HTR-8/SVneo (cell line): ENCODE measurements around the gene SFSWAP.
"Not testable (repeated sequence)": the region's sequence is repeated elsewhere in the genome, so short reads cannot be mapped to it uniquely, and the experiment has no call there.

Source experiments
- DNase-seq: peaks from one replicate; pipeline ENCODE4 v3.0.0; 2011; ENCODE audit warnings: low spot score, mixed read lengths; ENCODE audit not compliant: insufficient read length
- FAIRE-seq: peaks from 2 replicates; lab custom pipeline; 2011; peaks lifted over from hg19 to GRCh38; lab: Jason Lieb, UNC

The SFSWAP gene

DNA sequence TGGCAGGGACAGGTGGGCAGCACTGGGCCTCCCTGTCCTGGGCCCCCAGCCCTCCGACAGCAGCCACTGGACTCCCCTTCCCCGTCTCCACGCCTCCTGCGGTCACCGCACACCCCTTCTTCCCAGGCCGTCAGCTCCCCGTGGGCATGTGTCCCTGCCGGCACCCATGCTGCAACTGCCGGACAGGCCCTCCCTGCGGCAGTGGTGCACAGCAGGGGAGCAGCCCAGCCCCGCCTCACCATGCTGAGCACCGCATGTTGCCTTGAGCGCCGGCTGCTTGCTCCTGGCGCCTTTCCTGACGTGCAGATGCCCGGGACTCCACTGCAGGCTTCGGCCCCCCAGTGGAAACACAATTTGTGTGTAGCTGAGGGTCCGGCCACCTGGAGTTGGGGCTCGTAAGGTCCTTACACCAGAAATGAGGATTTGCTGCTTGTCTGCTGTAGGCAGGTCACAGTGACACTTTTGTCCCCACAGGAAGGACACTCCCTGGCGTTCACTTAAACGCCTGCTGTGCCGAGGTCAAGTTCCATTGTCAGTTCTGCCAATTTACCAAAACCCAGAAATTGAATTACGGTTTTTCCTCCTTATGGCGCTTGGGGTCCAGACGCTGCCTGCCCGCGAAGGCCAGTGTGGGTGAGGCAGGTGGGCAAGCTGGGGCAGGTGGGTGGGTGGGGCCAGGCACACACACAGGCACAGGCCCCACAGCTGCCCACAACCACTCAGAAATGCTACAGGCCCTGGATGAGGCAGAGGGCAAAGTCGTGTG is 89.1 kb downstream of the SFSWAP start:
- DNase-seq (no peak), FAIRE-seq (no peak)

- FAIRE-seq = no peak
- no peak for DNase-seq
Measured at GRCh38 chr12:131800594-131801135, 89.8 kb downstream of the SFSWAP start.

DNA sequence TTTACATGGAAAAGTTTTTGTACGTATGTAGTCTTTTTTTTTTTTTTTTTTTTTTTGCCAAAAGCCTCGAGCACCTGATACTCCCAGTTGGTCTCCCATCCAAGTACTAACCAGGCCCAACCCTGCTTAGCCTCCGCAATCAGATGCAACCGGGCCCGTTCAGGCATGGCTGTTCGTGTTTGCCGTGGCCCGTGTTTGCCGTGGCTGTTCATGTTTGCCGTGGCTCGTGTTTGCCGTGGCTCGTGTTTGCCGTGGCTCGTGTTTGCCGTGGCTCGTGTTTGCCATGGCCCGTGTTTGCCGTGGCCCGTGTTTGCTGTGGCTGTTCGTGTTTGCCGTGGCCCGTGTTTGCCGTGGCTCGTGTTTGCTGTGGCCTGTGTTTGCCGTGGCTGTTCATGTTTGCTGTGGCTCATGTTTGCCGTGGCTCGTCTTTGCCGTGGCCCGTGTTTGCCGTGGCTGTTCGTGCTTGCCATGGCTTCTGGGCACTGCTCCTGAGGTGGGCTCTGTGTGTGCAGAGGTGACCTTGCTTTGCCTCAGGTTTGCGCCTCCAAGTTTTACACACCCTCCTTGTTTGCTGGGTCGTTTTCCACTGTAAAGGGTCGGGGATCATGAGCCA is 90.5 kb downstream of the SFSWAP start:
- no peak for DNase-seq
- peak; percentile 13 for FAIRE-seq

DNA sequence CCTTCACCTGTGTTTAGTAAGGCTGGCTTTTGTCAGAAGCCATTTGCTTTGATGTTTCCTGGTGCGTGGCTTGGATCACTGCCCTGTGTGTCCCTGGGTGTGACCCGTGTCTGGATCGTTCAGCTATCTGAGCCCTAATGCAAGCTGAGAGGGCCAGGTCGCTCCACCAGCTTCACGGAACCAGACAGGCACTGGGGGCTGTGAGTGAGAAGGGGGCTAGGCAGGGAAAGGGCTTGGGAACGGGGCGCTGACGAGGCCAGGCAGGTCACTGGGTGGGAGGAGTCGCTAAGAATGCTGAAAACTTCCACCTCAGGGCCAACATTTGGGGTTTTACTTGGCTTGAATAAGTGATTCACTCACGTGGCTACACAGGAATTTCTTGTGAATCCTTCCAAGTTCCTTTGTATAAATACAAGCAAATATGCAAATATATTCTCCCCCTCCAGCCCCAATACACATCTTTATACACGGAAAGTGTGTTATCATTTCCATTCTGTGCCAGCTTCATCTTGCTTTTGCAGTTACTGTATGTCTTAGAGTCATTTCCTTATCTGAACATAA is 93.2 kb downstream of the SFSWAP start:
- no peak for DNase-seq
- FAIRE-seq = no peak

GRCh38 chr12:131805421-131805820 is 94.5 kb downstream of the SFSWAP start:
- DNase-seq (no peak), FAIRE-seq (no peak)

DNA sequence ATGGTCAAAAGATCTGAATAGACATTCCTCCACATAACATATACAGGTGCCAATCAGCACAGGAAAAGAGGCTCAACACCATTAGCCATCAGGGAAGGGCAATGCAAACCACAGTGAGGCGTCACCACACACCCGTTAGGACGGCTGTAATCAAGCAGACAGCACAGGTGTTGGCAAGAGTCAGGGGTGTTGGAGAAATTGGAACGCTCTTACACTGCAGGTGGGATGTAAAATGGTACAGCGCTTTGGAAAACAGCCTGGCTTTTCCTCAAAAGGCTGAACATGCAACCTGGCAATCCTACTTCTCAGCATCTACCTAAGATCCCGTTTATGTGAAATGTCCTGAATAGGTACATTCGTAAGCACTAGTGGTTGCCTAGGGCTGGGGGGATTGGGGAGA is 95.8 kb downstream of the SFSWAP start:
- no peak for DNase-seq
- no peak for FAIRE-seq

DNA sequence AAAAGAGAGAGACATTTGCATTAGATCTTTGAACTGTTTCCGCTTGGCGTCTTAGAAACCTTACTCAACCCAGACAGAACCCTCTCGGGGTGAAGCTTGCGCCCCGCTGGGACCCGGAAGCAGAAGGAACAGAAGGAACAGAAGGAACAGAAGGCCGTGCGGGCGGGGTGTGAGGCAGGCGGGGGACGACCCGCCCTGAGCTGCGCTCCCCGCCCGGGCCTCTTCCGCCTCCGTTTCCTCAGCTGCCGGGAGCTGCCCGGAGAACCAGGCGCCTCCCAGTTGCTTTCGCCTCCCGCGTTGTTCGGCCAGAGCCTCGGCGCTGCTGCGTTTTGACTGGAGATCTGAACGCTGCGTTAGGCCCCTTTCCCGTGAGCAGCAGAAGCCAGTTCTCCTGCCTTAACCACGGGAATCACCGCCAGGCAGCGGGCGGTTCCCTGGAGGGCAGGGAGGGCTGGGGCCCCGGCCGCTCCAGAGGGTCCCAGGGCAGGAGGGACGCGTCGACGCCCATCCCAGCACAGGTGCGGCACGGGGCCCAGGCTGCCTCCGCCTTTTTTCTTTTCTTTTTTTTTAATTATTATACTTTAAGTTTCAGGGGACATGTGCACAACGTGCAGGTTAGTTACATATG is 98.0 kb downstream of the SFSWAP start:
- DNase-seq = no peak

DNA sequence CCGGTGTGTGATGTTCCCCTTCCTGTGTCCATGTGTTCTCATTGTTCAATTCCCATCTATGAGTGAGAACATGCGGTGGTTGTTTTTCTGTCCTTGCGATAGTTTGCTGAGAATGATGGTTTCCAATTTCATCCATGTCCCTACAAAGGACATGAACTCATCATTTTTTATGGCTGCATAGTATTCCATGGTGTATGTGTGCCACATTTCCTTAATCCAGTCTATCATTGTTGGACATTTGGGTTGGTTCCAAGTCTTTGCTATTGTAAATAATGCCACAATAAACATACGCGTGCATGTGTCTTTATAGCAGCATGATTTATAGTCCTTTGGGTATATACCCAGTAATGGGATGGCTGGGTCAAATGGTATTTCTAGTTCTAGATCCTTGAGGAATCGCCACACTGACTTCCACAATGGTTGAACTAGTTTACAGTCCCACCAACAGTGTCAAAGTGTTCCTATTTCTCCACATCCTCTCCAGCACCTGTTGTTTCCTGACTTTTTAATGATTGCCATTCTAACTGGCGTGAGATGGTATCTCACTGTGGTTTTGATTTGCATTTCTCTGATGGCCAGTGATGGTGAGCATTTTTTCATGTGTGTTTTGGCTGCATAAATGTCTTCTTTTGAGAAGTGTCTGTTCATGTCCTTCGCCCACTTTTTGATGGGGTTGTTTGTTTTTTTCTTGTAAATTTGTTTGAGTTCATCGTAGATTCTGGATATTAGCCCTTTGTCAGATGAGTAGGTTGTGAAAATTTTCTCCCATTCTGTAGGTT is 98.8 kb downstream of the SFSWAP start:
- DNase-seq = not testable (repeated sequence)

More for the DNA sequence above, 98.0 kb downstream of the SFSWAP start:
- FAIRE-seq = no peak

GRCh38 chr12:131810726-131811125 is 99.8 kb downstream of the SFSWAP start:
- DNase-seq = no peak
- FAIRE-seq = no peak

More for the DNA sequence above, 98.8 kb downstream of the SFSWAP start:
- not testable (repeated sequence) for FAIRE-seq

- no peak for FAIRE-seq
- DNase-seq = no peak
Measured at GRCh38 chr12:131815131-131815530, 104.2 kb downstream of the SFSWAP start.

DNA sequence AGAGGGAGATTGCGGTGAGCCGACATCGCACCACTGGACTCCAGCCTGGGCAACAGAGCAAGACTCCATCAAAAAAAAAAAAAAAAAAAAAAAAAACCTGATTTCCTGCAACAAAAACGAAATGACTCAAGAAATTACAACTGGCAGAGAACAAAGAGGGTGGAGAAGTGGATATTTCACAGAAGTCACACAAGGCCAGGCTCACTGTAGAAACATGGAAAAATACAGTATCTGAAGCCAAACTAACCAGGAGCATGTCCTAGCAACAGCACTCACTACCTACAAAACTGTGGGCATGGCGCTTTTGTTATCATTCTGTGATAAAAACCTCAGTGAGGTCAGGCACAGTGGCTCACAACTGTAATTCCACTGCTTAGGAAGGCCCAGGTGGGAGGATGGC is 105.6 kb downstream of the SFSWAP start:
- FAIRE-seq (no peak), DNase-seq (no peak)

GRCh38 chr12:131817241-131817640 is 106.4 kb downstream of the SFSWAP start:
- no peak for DNase-seq
- FAIRE-seq = no peak

GRCh38 chr12:131818821-131819585 is 108.1 kb downstream of the SFSWAP start:
- FAIRE-seq = no peak
- DNase-seq = no peak

DNA sequence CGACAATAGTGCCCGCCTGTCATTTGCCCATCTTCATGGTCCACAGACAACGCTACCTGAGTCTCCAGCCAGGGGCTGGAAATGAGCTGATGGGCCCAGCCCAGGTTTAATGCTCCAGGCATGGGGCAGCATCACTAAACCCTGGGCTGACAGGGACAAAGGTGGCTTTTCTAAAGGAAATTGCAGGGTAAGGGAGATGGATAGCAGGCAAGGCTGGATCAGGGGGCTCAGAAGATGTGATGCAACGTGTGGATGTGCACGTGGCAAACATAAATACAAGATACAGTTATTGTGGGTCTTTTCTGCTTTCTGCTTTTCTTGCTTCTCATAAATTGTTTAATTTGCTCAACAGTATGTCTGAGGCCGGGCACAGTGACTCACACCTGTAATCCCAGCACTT is 113.6 kb downstream of the SFSWAP start:
- DNase-seq (no peak), FAIRE-seq (no peak)

GRCh38 chr12:131825146-131825892 is 114.4 kb downstream of the SFSWAP start:
- FAIRE-seq (no peak), DNase-seq (no peak)

DNA sequence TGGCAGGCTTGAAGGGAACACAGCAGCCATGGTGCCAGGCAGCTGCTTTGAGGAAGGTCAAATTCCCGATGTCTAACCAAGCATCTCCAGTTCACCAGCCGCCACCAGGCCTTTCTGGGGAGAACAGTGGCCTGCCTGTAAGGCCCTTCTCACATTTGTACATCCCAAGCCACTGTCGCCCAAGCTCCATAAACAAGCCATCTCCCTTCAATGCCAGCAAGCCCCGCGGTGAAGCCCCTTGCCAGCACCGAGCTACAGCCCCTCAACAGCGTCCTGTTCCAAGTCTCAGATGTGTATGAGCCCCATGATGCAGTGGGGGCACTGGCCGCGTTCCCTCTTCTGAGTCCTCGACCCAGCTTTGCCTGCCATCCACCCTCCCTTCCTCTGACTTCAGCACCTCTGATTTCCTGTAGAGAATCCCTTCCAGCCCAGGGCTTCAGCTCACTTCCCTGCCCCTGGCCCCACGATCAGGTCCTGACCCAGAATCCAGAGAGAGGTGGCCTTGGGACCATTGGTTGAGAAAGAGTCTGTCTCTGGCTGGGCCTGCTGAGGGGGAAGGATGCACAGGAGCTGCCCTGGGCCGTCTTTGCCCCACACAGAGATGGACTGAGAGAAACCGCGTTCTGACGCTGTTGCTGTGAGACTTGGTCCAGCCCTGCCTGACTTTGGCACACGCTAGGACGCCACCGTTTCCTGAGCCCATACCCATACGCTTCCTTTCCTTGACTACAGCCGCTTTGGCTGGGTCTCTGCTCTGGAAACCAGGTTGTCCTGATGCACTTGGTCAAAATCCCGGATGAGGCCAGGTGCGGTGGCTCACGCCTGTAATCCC is 115.4 kb downstream of the SFSWAP start:
- FAIRE-seq = no peak
- no peak for DNase-seq

DNA sequence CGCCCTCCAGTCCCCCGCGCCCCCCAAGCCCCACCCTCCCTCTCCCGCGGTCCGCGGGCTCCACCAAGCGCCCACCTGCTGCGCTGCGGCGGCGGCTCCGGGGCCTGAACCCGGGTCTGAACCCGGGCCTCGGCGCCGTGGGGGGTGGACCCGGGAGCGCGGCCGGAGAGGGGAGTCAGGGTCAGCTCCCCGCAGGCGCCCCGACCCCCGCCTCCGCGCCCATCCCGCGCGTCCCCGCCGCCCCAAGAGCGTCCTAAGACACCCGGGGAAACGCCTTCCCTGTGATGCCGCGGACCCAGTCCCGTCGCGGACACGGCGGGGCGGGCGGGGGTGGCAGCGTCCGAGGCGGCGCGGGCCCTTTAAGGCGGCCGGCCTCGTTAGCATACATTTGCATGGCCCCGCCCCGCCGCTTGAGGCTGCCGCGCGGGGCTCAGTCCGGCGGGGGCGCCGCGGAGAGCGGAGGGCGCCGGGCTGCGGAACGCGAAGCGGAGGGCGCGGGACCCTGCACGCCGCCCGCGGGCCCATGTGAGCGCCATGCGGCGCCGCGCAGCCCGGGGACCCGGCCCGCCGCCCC is 117.2 kb downstream of the SFSWAP start, which contains the start of gene MMP17:
Gene MMP17, plus strand, starts transcription at position 433 of the 574 bp plus-strand sequence. Its CDS starts 102 bp downstream, at position 535.
- no peak for DNase-seq
- FAIRE-seq = no peak
